ENCODE measurements around the gene TULP1. TPM values are rescaled to one million over a fixed set of nuclear protein-coding genes. Genes with fewer than 3 reads are reported as not detected.

Gene TULP1
- total and polyA plus RNA-seq, 2 of the 4 experiments (the other 2 are of a cell fraction): not detected

DNA sequence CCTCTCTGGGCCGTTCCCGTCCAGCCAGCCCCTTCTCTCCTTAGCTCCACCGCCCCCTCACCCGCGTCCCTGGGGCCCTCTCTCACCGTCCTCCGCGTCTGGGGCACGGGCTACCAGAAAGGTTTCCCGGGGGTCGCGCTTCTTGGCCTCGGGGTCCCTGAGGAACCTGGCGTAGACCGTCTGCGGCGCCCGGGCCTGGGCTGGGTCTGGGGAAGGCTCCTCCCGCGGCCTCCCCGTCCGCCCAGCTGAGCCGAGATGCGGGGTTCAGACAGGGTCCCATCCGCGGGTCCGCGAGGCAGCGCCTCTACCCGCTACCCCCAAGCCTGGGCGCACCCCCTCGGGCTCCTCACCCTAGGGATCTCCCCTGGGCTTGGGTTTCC, 1.1 kb downstream of the TULP1 start:
- in situ Hi-C loops (cut with MboI; ENCODE audit: low sequenced_read_pairs) (no loop called here), dilution Hi-C loops (cut with HindIII; ENCODE audit: low sequenced_read_pairs, unreplicated experiment) (no loop called here), intact Hi-C loops (cut with micrococcal nuclease) (no loop called here)
- H2AFZ ChIP-seq (replicated peaks; ENCODE audit: low read length, poor library complexity): no peak overlapping the region
- 23% methylated on average over 14 of the region's 32 CpGs; no CpG with 5 or more reads in 1 of the 2 experiments for WGBS, 2 experiments (ENCODE audit: extremely low coverage in 2 of 2, insufficient read length in 1 of 2)
- POLR2A ChIA-PET (ENCODE audit: unreplicated experiment): no interaction called here
- no peak overlapping the region for H3K4me3 ChIP-seq (ENCODE audit: insufficient read depth, low read depth, low read length)
- no peak overlapping the region for H3K18ac ChIP-seq (ENCODE audit: low read depth, low read length)
- no peak overlapping the region for H3K23ac ChIP-seq (ENCODE audit: low read depth, low read length)
- no peak overlapping the region for H4K5ac ChIP-seq (ENCODE audit: low read depth, low read length)
- no TSS peak for BruUV-seq (replicated peaks)
- no peak overlapping the region for H3K27ac ChIP-seq (ENCODE audit: insufficient read depth, low read length)
- H3K14ac ChIP-seq (replicated peaks; ENCODE audit: low read depth, low read length): no peak overlapping the region
- H3K4me2 ChIP-seq (ENCODE audit: low read depth, low read length): no peak overlapping the region
- no peak overlapping the region for H2AK5ac ChIP-seq (ENCODE audit: low read depth, low read length)
- 0 out of 2 replicates have a peak, but pooled peaks cover 1% of the 10 kb centered on the region for H3K4me1 ChIP-seq (ENCODE audit: control insufficient read depth, insufficient read depth, low read length)
- ATAC-seq (ENCODE audit: low read depth): no peak
- H2BK5ac ChIP-seq (ENCODE audit: low read depth, low read length, poor library complexity, severe bottlenecking): no peak overlapping the region
- no peak for DNase-seq
- H2BK15ac ChIP-seq (ENCODE audit: low read depth, low read length): no peak overlapping the region
- CTCF ChIA-PET: no interaction called here
- no peak overlapping the region for H4K8ac ChIP-seq (ENCODE audit: low read depth in 2 of 2, low read length in 2 of 2)
- no peak overlapping the region for H2BK20ac ChIP-seq (ENCODE audit: low read depth, low read length)
- H4K20me1 ChIP-seq (ENCODE audit: insufficient read depth, low read length): no peaks in the 10 kb centered on the region
- no peak overlapping the region for H2BK120ac ChIP-seq (ENCODE audit: low read depth, low read length)
- TF ChIP-seq FOS (IDR thresholded peaks at IDR 0.05; ENCODE audit: low read depth, low read length) (no peak), RCOR1 (IDR thresholded peaks at IDR 0.05; ENCODE audit: insufficient replicate concordance, low read length) (no peak), MXI1 (IDR thresholded peaks at IDR 0.05; ENCODE audit: borderline replicate concordance, low read depth, low read length) (no peak), MAFK (IDR thresholded peaks at IDR 0.05; ENCODE audit: low read depth, low read length) (no peak)
- no peak overlapping the region for H3K9ac ChIP-seq (ENCODE audit: low read depth, low read length)
- no peak overlapping the region for H3K4ac ChIP-seq (ENCODE audit: low read depth, low read length)
- no peak overlapping the region for H2AK9ac ChIP-seq (replicated peaks; ENCODE audit: low read depth, low read length, poor library complexity)
- no peak overlapping the region for H3K56ac ChIP-seq (ENCODE audit: extremely low read depth, insufficient read depth, low read length)
- peaks cover 64% of the 10 kb centered on the region for H3K27me3 ChIP-seq (ENCODE audit: control insufficient read depth, insufficient read depth, low read length)
- H3K36me3 ChIP-seq (ENCODE audit: control insufficient read depth, insufficient read depth, low read length): no peaks in the 10 kb centered on the region
- H3K9me1 ChIP-seq (ENCODE audit: insufficient read depth, low read length): no peaks in the 10 kb centered on the region
- no peak overlapping the region for H4K91ac ChIP-seq (ENCODE audit: insufficient read depth, low read depth, low read length)
- no peaks in the 10 kb centered on the region for H3K79me1 ChIP-seq (ENCODE audit: low read depth in 1 of 2, low read length in 2 of 2)
- peaks cover 5% of the 10 kb centered on the region; the same call in 1 of the 2 replicates for H3K9me3 ChIP-seq (ENCODE audit: control insufficient read depth, insufficient read depth, low read length)

Data from IMR-90 (cell line).